ENCODE measurements around the gene TMEM253. TPM values are rescaled to one million over a fixed set of nuclear protein-coding genes. Genes with fewer than 3 reads are reported as not detected.

TMEM253 gene
- polyA plus RNA-seq, 3 donors = 0.05 TPM; not detected in 2

GRCh38 chr14:21074398-21075272, 26.2 kb upstream of the TMEM253 start:
- intact Hi-C loops (cut with micrococcal nuclease) = no loop called here
- peaks cover 1 to 5% (median 2%) of the 10 kb centered on the region in 3 donors for H3K27me3 Mint-ChIP-seq (ENCODE audit: low read depth in 3 of 3)
- Histone ChIP-seq H3K36me3 (replicated peaks in 1 of 2; ENCODE audit: control insufficient read depth in 1 of 2, insufficient read depth in 2 of 2, low read length in 2 of 2) (peaks cover 62 to 71% of the 10 kb centered on the region in 2 donors), H2AFZ (ENCODE audit: insufficient read depth, low read depth, low read length, poor library complexity, severe bottlenecking) (no peak overlapping the region), H3K4me1 (ENCODE audit: control insufficient read depth in 1 of 2, insufficient read depth in 2 of 2, low read length in 2 of 2) (peaks cover 27 to 32% of the 10 kb centered on the region in 2 donors), H3K4me3 (replicated peaks in 1 of 3; ENCODE audit: low read depth in 2 of 3, low read length in 3 of 3) (no peak overlapping the region), H4K20me1 (ENCODE audit: insufficient read depth, low read length) (peaks cover 11% of the 10 kb centered on the region), H3K9ac (ENCODE audit: insufficient read depth, low read length, poor library complexity, severe bottlenecking) (no peak overlapping the region), H3K27ac (ENCODE audit: low read depth in 1 of 2, low read length in 2 of 2) (peak overlapping the region in 1 of 2 donors; percentile 3), H3K9me3 (replicated peaks in 1 of 2; ENCODE audit: control insufficient read depth in 1 of 2, insufficient read depth in 1 of 2, low read length in 2 of 2) (no peaks in the 10 kb centered on the region), H3K4me2 (replicated peaks; ENCODE audit: extremely low read depth, low read length, poor library complexity, severe bottlenecking) (no peak overlapping the region), H3K79me2 (ENCODE audit: insufficient read depth, low read length) (peaks cover 33% of the 10 kb centered on the region), H3K27me3 (ENCODE audit: control insufficient read depth in 2 of 2, insufficient read depth in 2 of 2, low read length in 2 of 2) (no peaks in the 10 kb centered on the region)
- WGBS (ENCODE audit: insufficient coverage) = 98% methylated on average over 20 of the region's 26 CpGs
- H3K9me3 Mint-ChIP-seq = peaks cover 0 to 3% (median 0%) of the 10 kb centered on the region in 7 donors
- peak overlapping the region in 4 of 7 donors; percentile 48 to 63 (median 56) for H3K27ac Mint-ChIP-seq
- peaks cover 58 to 66% of the 10 kb centered on the region in 2 donors for H3K36me3 Mint-ChIP-seq
- H3K4me3 Mint-ChIP-seq = no peak overlapping the region
- peaks cover 32% of the 10 kb centered on the region for H3K4me1 Mint-ChIP-seq
- no peak for DNase-seq
- TF ChIP-seq CTCF (IDR thresholded peaks at IDR 0.05) = no peak

- peak overlapping the region in 1 of 2 donors; percentile 23 for H3K27ac ChIP-seq (ENCODE audit: low read depth in 1 of 2, low read length in 2 of 2)
- intact Hi-C loops (cut with micrococcal nuclease) = no loop called here
- DNase-seq = no peak
- Mint-ChIP-seq H3K27ac (peak overlapping the region in 4 of 7 donors; percentile 5 to 56 (median 24)), H3K9me3 (peaks cover 0 to 3% (median 0%) of the 10 kb centered on the region in 7 donors), H3K4me1 (peaks cover 27% of the 10 kb centered on the region), H3K4me3 (no peak overlapping the region), H3K27me3 (ENCODE audit: low read depth in 3 of 3) (peaks cover 0 to 2% (median 2%) of the 10 kb centered on the region in 3 donors), H3K36me3 (peaks cover 68 to 78% of the 10 kb centered on the region in 2 donors)
- H4K20me1 ChIP-seq (ENCODE audit: insufficient read depth, low read length) = peaks cover 11% of the 10 kb centered on the region
- no peak for TF ChIP-seq CTCF (IDR thresholded peaks at IDR 0.05)
- peaks cover 23% of the 10 kb centered on the region for H3K79me2 ChIP-seq (ENCODE audit: insufficient read depth, low read length)
- peaks cover 74 to 83% of the 10 kb centered on the region in 2 donors for H3K36me3 ChIP-seq (replicated peaks in 1 of 2; ENCODE audit: control insufficient read depth in 1 of 2, insufficient read depth in 2 of 2, low read length in 2 of 2)
- H3K9me3 ChIP-seq (replicated peaks in 1 of 2; ENCODE audit: control insufficient read depth in 1 of 2, insufficient read depth in 1 of 2, low read length in 2 of 2) = no peaks in the 10 kb centered on the region
- H3K27me3 ChIP-seq (ENCODE audit: control insufficient read depth in 2 of 2, insufficient read depth in 2 of 2, low read length in 2 of 2) = no peaks in the 10 kb centered on the region
- 96% methylated on average over 9 of the region's 9 CpGs for WGBS (ENCODE audit: insufficient coverage)
- H3K4me1 ChIP-seq (ENCODE audit: control insufficient read depth in 1 of 2, insufficient read depth in 2 of 2, low read length in 2 of 2) = peaks cover 21 to 25% of the 10 kb centered on the region in 2 donors
- no peak overlapping the region for H3K4me2 ChIP-seq (replicated peaks; ENCODE audit: extremely low read depth, low read length, poor library complexity, severe bottlenecking)
- H3K4me3 ChIP-seq (replicated peaks in 1 of 3; ENCODE audit: low read depth in 2 of 3, low read length in 3 of 3) = no peak overlapping the region
- H2AFZ ChIP-seq (ENCODE audit: insufficient read depth, low read depth, low read length, poor library complexity, severe bottlenecking) = no peak overlapping the region
- H3K9ac ChIP-seq (ENCODE audit: insufficient read depth, low read length, poor library complexity, severe bottlenecking) = no peak overlapping the region
Observed at GRCh38 chr14:21075719-21076437, 25.0 kb upstream of the TMEM253 start.

Measured in CD14-positive monocyte (primary cell).